NCI-H1694 treated with DMSO at 0.1 percent for 48 hours (cell line): ENCODE data around the gene NUP42.

Experiments used
- DNase-seq: peaks from one replicate; lab custom pipeline; 2025; lab: John Stamatoyannopoulos, UW

The NUP42 gene

GRCh38 chr7:23234569-23235296 is 52.9 kb downstream of the NUP42 start:
- DNase-seq: no peak

DNA sequence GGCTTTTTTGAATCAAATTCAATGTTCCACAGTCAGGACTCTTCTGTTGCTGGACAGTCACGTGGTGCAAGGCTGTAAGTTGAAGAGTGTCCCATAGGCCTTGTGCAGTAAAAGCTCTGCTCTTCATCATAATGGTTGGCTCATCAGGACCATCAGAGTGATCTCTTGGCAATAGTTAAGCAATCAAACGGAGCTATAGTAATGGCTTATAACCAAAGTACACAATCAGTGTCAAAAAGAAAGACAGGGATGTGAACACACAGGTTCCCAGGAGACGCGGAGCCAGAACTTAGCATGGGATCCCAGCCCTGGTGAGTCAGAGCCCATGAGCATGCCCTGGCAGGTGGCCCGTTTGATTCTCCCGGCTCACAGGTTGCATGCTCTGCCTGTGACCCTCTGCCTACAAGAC is 54.0 kb downstream of the NUP42 start:
- DNase-seq: no peak

DNA sequence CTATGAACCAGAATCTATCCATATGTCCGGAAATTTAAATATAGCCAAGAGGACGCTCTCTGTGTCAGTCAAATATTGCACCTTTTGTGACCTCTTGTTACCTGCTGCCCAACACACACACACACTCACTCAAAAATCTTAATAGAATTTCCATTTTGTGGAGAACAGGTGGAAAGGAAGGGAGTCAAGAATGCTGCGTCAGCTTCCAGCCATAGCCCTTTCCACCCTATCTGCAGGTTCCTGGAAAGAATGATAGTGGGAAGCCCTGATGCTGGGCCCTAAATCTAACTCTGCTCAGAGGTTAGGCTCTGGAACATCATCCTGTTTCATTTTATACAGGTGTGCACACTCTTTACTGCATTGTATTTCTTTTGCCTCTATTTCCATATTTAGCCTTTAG is 55.2 kb downstream of the NUP42 start:
- no peak for DNase-seq

GRCh38 chr7:23238983-23239652 is 57.3 kb downstream of the NUP42 start:
- no peak for DNase-seq

DNA sequence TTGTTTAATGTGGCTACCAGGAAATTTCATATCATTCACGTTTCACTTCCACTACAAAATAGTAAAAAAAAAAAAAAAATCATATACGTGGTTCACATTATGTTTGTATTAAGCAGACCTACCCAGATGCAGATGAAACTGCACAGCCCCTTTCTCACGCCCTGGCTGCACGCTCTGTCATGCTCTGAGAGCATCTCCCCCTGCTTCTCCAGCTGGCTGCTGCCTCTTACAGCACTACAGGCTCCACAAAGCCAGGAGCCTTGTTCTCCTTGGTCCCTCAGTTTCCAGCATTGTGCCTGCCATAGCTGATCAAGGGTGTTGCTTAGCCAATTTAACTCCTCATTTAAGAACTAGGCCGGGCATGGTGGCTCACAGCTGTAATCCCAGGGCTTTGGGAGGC is 57.9 kb downstream of the NUP42 start:
- DNase-seq: no peak

GRCh38 chr7:23242321-23242720 is 60.5 kb downstream of the NUP42 start:
- DNase-seq: no peak

GRCh38 chr7:23242935-23243334 is 61.1 kb downstream of the NUP42 start:
- DNase-seq: no peak

- no peak for DNase-seq
Observed at GRCh38 chr7:23246555-23246954, 64.7 kb downstream of the NUP42 start, which contains the start of gene GPNMB. GPNMB (plus strand) TSS chr7:23246775; CDS start chr7:23246858, 83 bp downstream.

GRCh38 chr7:23247046-23247602 is 65.3 kb downstream of the NUP42 start:
- no peak for DNase-seq

DNA sequence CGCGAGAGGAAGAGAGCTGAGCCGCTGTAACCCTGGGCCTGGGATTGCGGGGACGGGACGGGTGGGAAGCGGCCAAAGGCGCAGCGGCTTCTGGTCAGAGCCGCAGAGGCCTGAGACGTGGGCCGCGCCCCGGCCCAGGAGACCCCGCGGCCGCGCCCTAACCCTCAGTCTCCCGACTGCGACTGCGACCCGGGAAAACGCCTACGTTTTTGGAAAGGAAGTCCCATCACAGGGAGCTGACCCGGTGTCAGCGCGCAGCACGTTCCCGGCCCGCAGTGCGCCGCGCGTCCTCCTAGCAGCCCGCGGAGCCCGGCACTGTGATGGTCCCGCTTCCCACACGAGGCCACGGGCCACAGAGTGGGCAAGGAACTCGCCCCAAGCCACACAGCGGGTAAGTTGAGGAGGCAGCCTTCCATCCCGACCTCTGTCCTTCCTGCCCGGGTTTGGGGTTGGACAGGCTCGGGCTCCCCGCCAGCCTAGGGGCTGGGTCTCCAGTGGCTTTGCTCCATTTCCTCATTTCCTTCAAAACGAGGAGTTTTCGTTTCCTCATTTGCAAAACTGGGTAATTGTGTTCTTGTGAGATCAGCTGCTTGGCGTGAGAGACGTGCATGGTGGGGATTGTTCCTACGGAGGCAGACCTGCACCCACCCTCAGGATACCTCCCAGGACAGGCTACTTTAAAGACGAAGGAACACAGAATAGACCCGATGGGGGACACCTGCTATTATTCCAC is 65.9 kb downstream of the NUP42 start:
- DNase-seq: no peak

- DNase-seq: no peak
Observed at GRCh38 chr7:23249486-23249885, 67.6 kb downstream of the NUP42 start.
